Activated naive CD4-positive, alpha-beta T cell treated with anti-CD3 and anti-CD28 coated beads, Interleukin-2, amount 50 U/mL, for 24 hours (primary cell): ENCODE measurements around the gene DNAH17.

ENCODE experiments used
- H3K27ac Mint-ChIP-seq: one replicate; pipeline ENCODE4 v1.8.0; 2021; ENCODE audit warnings: mild to moderate bottlenecking, mixed read lengths
- H3K27me3 Mint-ChIP-seq: one replicate; pipeline ENCODE4 v1.8.0; 2021; ENCODE audit warnings: mixed read lengths
- H3K36me3 Mint-ChIP-seq: one replicate; pipeline ENCODE4 v1.8.0; 2021; ENCODE audit warnings: mixed read lengths
- H3K4me1 Mint-ChIP-seq: one replicate; pipeline ENCODE4 v1.8.0; 2021; ENCODE audit warnings: mixed read lengths
- H3K4me3 Mint-ChIP-seq: one replicate; pipeline ENCODE4 v1.8.0; 2021; ENCODE audit warnings: mild to moderate bottlenecking, mixed read lengths
- H3K9me3 Mint-ChIP-seq: one replicate; pipeline ENCODE4 v1.8.0; 2021; ENCODE audit warnings: mixed read lengths

DNAH17 gene

GRCh38 chr17:78492116-78492799 is 84.9 kb downstream of the DNAH17 start:
- Mint-ChIP-seq H3K4me3 (no peak overlapping the region), H3K27me3 (no peaks in the 10 kb centered on the region), H3K4me1 (no peaks in the 10 kb centered on the region), H3K9me3 (no peaks in the 10 kb centered on the region), H3K27ac (no peak overlapping the region), H3K36me3 (no peaks in the 10 kb centered on the region)

- H3K9me3 Mint-ChIP-seq = no peaks in the 10 kb centered on the region
- H3K4me1 Mint-ChIP-seq = no peaks in the 10 kb centered on the region
- no peak overlapping the region for H3K4me3 Mint-ChIP-seq
- H3K36me3 Mint-ChIP-seq = no peaks in the 10 kb centered on the region
- H3K27ac Mint-ChIP-seq = no peak overlapping the region
- H3K27me3 Mint-ChIP-seq = no peaks in the 10 kb centered on the region
These were observed 85.7 kb downstream of the DNAH17 start for GRCh38 chr17:78491236-78492115.

DNA sequence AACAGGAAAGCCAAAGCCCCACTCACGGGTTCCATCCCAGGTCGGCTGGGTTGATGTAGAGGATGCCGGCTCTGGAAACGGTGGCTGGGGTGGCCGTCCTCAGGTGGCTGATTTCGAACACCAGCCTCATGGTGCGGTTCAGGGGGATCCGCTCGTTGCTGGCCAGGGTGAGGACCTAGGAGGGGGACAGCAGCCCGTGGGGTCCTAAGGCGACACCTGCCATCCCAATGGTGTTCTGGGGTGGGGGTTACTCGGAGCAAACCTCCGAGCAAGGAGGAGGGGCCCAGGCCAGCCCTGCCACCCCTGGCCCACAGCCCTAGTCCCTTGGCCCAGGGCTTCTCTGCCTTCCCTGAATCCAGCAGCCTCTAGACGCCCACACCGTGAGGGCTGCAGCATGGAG is 86.5 kb downstream of the DNAH17 start:
- H3K27me3 Mint-ChIP-seq = no peaks in the 10 kb centered on the region
- H3K36me3 Mint-ChIP-seq = no peaks in the 10 kb centered on the region
- no peak overlapping the region for H3K4me3 Mint-ChIP-seq
- no peaks in the 10 kb centered on the region for H3K4me1 Mint-ChIP-seq
- no peaks in the 10 kb centered on the region for H3K9me3 Mint-ChIP-seq
- H3K27ac Mint-ChIP-seq = no peak overlapping the region

- Mint-ChIP-seq H3K4me1 (no peaks in the 10 kb centered on the region), H3K36me3 (no peaks in the 10 kb centered on the region), H3K27ac (no peak overlapping the region), H3K27me3 (no peaks in the 10 kb centered on the region), H3K9me3 (no peaks in the 10 kb centered on the region), H3K4me3 (no peak overlapping the region)
These were observed 87.0 kb downstream of the DNAH17 start for GRCh38 chr17:78490156-78490555.

- H3K27ac Mint-ChIP-seq = peak overlapping the region; percentile 68
- H3K4me3 Mint-ChIP-seq = peak overlapping the region; percentile 16
- H3K9me3 Mint-ChIP-seq = no peaks in the 10 kb centered on the region
- no peaks in the 10 kb centered on the region for H3K36me3 Mint-ChIP-seq
- H3K4me1 Mint-ChIP-seq = peaks cover 5% of the 10 kb centered on the region
- H3K27me3 Mint-ChIP-seq = peaks cover 4% of the 10 kb centered on the region
These were observed 88.1 kb downstream of the DNAH17 start for GRCh38 chr17:78488867-78489634.

GRCh38 chr17:78488156-78488555 is 89.0 kb downstream of the DNAH17 start:
- Mint-ChIP-seq H3K27me3 (peaks cover 4% of the 10 kb centered on the region), H3K36me3 (no peaks in the 10 kb centered on the region), H3K4me3 (no peak overlapping the region), H3K9me3 (no peaks in the 10 kb centered on the region), H3K27ac (no peak overlapping the region), H3K4me1 (peaks cover 6% of the 10 kb centered on the region)

GRCh38 chr17:78486946-78487680 is 90.1 kb downstream of the DNAH17 start:
- peaks cover 4% of the 10 kb centered on the region for H3K27me3 Mint-ChIP-seq
- H3K4me1 Mint-ChIP-seq = peaks cover 6% of the 10 kb centered on the region
- no peak overlapping the region for H3K27ac Mint-ChIP-seq
- H3K36me3 Mint-ChIP-seq = no peaks in the 10 kb centered on the region
- H3K9me3 Mint-ChIP-seq = no peaks in the 10 kb centered on the region
- H3K4me3 Mint-ChIP-seq = no peak overlapping the region

DNA sequence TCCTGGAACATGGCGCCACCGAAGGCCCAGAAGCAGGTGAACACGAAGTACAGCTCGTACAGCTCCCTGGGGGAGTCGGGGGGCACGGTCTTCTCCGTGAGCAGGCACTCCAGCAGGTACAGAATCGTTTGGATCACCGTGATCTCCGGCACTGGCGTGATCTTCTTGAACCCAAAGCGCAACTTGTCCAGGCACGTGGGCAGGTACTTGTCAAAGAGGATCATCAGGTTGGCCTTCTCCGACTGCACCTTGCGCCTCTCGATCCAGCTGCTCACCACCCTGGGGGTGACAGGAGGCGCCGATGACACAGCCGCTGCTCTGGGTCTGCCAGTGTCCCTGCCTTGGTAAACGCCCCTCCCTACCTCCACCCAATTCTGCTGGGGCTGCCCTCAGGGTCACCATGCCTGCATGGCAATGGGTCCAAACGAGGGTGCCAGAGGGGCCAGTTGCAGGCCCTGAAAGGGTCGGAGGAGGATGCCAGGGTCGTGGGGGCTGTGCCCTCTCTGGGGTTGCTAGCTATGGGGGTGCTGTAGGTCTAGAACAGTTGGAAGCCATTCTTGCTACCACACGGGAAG is 90.9 kb downstream of the DNAH17 start:
- Mint-ChIP-seq H3K4me1 (peaks cover 6% of the 10 kb centered on the region), H3K27ac (no peak overlapping the region), H3K27me3 (peaks cover 4% of the 10 kb centered on the region), H3K4me3 (peak overlapping the region; percentile 4), H3K36me3 (no peaks in the 10 kb centered on the region), H3K9me3 (no peaks in the 10 kb centered on the region)

DNA sequence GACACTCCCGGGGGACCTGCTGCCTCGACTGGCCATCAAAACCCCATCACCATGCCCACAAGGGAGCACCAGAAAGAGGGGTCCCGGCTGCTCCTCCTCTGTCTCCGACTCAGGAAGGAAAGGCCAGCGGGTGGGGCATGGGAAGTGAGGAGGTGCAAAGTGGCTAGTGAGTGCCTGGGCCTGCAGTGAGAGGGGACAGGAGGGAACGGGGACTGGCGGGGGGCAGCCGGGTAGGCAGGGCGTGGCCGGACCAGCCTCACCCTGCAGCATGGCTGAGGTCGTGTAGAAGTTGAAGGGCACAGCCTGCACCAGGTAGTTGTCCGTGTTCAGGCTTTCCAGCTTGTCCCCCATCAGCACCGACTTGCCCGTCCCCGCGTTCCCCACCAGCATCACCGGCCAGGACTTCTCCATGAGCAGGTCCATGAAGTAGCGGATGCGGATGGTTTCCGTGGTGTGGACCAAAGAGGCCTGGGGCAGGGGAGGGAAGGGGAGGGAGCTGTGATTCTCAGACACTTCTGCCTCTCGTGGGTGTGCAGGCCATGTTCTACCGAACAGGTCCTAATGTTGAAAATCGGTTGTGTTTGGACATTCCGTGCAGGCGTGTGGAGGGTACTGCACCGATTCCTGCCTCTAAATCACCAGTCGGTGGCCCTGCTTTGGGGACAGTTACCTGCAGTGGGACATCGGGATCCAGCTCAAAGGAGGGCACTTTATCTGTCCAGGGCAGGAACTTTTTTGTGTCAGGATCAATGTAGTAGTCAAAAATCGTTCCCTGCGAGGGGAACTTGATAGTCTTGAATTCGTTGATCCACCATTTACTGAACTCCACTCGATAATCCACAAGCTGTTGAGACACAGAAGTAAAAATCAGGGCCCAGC is 91.7 kb downstream of the DNAH17 start:
- H3K36me3 Mint-ChIP-seq = no peaks in the 10 kb centered on the region
- H3K4me3 Mint-ChIP-seq = peak overlapping the region; percentile 78
- peaks cover 6% of the 10 kb centered on the region for H3K4me1 Mint-ChIP-seq
- H3K27me3 Mint-ChIP-seq = peaks cover 4% of the 10 kb centered on the region
- no peak overlapping the region for H3K27ac Mint-ChIP-seq
- no peaks in the 10 kb centered on the region for H3K9me3 Mint-ChIP-seq

DNA sequence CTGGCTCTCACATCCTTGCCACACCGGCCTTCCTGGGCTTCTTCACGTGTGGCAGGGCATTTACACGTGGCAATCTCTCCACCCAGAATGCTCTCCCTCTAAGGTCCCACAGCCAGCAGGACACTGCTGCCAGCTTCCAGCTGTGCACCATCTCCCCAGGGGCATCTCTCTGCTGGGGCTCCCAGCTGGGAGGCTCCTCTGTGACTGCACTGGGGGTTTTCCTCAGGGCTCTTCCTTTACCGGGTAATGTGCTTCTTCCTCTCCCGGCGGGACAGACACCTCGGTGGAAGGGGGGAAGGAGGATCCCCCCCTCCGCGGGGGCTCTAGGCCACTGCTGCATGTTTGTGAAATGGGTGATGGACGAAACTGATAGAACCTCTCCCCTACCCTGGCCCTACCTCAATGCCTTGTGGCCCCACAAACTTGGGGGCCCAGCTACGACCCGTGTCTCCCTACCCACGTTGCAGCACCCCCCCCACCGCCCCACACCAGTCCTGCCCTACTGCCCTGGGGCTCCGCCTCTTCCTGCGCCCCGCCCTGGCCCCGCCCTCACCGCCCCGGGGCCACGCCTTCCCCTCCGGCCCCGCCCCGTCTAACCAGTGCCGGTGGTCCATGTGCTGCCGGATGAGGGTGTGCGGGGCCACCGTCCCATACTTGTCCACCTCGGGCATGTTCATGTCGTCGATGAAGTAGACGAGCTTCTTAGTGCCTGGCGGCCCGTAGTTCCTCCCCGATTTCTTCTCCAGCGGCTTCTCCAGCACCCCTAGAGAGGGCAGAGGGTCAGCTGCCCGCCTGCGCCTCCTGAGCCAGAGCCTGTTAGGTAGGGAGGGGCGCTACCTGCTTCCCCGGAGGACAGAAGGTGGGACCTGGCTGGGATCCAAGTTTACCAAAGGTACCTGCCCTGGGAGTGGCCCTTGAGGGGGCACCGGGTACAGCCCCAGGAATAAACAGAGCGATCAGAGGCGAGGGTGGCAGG is 92.6 kb downstream of the DNAH17 start:
- Mint-ChIP-seq H3K4me1 (peaks cover 6% of the 10 kb centered on the region), H3K36me3 (no peaks in the 10 kb centered on the region), H3K4me3 (peak overlapping the region; percentile 78), H3K27me3 (peaks cover 4% of the 10 kb centered on the region), H3K27ac (peak overlapping the region; percentile 70), H3K9me3 (no peaks in the 10 kb centered on the region)

DNA sequence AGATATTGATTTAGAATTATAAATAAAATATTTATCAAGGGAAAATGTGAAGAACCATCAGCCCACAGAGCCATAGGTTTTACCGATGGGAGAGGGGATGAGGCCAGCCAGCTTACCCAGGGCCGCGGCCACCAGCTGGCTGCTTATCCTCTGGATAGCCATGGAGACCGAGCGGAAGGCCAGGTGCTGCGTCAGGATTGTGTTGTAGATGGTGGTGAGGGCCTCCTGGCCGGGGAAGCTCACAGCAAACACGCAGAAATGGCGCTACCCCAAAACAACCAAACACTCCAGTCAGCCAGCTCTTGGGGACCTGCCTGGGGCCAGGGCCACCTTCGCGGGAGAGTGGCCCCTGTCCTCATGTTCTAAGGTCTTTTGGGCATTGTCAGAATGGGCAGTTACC is 97.8 kb downstream of the DNAH17 start:
- Mint-ChIP-seq H3K36me3 (no peaks in the 10 kb centered on the region), H3K27me3 (peaks cover 3% of the 10 kb centered on the region), H3K9me3 (no peaks in the 10 kb centered on the region), H3K27ac (no peak overlapping the region), H3K4me3 (no peak overlapping the region), H3K4me1 (peaks cover 4% of the 10 kb centered on the region)

DNA sequence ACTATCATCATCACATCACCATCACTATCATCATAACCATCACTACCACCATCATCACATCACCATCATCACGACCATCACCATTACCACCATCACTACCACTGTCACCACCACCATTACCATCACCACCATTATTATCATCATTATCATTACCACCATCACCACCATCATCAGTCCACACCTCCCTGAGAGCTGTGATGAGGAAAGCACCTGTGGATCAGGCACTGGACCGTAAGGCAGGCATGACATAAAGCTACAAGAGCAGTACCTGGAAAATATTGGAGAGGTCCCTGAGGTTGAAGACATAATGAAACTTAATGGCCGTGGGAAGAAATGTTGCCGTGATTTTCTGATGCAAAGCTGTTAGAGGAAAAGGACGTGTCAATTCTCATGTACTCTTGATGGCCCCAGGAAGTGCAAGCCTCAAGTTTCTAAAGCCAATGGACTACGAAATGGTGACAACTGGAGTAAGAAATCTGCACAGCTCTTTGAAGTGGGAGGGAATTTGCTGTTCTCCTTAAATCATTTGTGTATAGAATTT is 98.4 kb downstream of the DNAH17 start:
- no peaks in the 10 kb centered on the region for H3K27me3 Mint-ChIP-seq
- no peak overlapping the region for H3K27ac Mint-ChIP-seq
- H3K36me3 Mint-ChIP-seq = no peaks in the 10 kb centered on the region
- H3K4me1 Mint-ChIP-seq = no peaks in the 10 kb centered on the region
- no peak overlapping the region for H3K4me3 Mint-ChIP-seq
- H3K9me3 Mint-ChIP-seq = no peaks in the 10 kb centered on the region
